Measurements from ENCODE around the gene AHSP. TPM values are rescaled to one million over a fixed set of nuclear protein-coding genes. Genes with fewer than 3 reads are reported as not detected.
A peak's percentile ranks its signal among the peaks of the same experiment; 100 is the strongest.
"Not testable (repeated sequence)": the region's sequence is repeated elsewhere in the genome, so short reads cannot be mapped to it uniquely, and the experiment has no call there.

Gene AHSP
- polyA plus RNA-seq, 3 donors from 2014 or later: 1.8 TPM; not detected in 2

DNA sequence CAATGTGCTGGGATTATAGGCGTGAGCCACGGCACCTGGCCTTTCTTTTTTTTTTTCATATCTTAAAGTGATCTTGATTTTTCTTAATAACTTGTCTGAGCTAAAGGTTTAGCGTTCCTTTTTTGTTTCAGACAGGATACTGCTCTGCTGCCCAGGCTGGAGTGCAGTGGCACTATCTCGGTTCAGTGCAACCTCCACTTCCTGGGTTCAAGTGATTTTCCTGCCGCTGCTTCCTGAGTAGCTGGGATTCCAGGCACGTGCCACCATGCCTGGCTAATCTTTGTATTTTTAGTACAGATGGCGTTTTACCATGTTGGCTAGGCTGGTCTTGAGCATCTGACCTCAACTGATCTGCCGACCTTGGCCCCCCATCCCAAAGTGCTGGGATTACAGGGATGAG is 23.5 kb upstream of the AHSP start:
- Mint-ChIP-seq H3K9me3 (no peaks in the 10 kb centered on the region), H3K4me3 (no peak overlapping the region), H3K27me3 (ENCODE audit: low read depth in 3 of 3) (peaks cover under 1 to 9% (median 2%) of the 10 kb centered on the region in 3 donors), H3K36me3 (peaks cover 0 to 5% (median 3%) of the 10 kb centered on the region in 3 donors), H3K27ac (peak overlapping the region in 1 of 6 donors; percentile 28), H3K4me1 (peaks cover 22 to 28% of the 10 kb centered on the region in 2 donors)
- DNase-seq: no peak

DNA sequence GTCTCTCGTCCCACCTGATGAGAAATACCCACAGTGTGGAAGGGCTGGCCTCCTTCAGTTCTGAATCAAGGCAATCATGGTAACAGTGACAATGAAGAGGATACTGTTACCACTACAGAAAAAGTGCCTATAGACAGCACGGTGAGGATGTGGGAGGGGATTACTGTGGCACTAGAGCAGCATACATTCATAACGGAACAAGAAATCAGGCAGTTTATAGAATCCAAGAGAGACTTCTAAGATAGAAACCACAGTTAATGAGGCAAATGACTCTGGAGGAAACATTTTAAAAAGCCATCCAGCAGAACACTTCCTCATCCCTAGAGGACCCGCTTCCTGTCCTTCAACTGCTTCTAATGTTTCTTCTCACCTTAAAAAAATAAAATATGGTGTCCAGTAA is 22.2 kb upstream of the AHSP start:
- H3K4me3 Mint-ChIP-seq: peak overlapping the region in 1 of 5 donors; percentile 43
- DNase-seq: no peak
- H3K36me3 Mint-ChIP-seq: peaks cover 0 to 5% (median 3%) of the 10 kb centered on the region in 3 donors
- peaks cover 3 to 9% (median 3%) of the 10 kb centered on the region in 3 donors for H3K27me3 Mint-ChIP-seq (ENCODE audit: low read depth in 3 of 3)
- H3K4me1 Mint-ChIP-seq: peaks cover 30 to 37% of the 10 kb centered on the region in 2 donors
- H3K27ac Mint-ChIP-seq: peak overlapping the region in 2 of 6 donors; percentile 57 to 61
- no peaks in the 10 kb centered on the region for H3K9me3 Mint-ChIP-seq

DNA sequence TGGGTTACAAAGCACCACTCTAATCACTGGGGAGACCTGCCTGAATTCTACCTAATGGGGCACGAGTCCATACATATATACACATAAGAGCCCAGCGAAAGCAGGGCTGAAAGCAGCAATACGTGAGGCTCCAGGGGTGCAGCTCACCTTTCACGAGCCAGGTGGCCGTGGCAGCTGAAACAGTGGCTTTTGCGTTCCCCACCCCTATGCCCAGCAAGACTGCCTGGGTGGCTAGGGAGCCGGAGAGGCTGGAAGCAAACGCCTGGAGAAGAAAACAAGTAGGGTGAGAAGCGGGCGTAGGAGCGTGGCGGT is 20.1 kb upstream of the AHSP start:
- H3K27ac Mint-ChIP-seq: peak overlapping the region; percentile 86 to 97 (median 94)
- H3K9me3 Mint-ChIP-seq: no peaks in the 10 kb centered on the region
- H3K27me3 Mint-ChIP-seq (ENCODE audit: low read depth in 3 of 3): peaks cover 3 to 9% (median 3%) of the 10 kb centered on the region in 3 donors
- peak overlapping the region; percentile 91 to 96 (median 93) for H3K4me3 Mint-ChIP-seq
- DNase-seq: no peak
- peaks cover 0 to 5% (median 3%) of the 10 kb centered on the region in 3 donors for H3K36me3 Mint-ChIP-seq
- H3K4me1 Mint-ChIP-seq: peaks cover 31 to 37% of the 10 kb centered on the region in 2 donors

DNA sequence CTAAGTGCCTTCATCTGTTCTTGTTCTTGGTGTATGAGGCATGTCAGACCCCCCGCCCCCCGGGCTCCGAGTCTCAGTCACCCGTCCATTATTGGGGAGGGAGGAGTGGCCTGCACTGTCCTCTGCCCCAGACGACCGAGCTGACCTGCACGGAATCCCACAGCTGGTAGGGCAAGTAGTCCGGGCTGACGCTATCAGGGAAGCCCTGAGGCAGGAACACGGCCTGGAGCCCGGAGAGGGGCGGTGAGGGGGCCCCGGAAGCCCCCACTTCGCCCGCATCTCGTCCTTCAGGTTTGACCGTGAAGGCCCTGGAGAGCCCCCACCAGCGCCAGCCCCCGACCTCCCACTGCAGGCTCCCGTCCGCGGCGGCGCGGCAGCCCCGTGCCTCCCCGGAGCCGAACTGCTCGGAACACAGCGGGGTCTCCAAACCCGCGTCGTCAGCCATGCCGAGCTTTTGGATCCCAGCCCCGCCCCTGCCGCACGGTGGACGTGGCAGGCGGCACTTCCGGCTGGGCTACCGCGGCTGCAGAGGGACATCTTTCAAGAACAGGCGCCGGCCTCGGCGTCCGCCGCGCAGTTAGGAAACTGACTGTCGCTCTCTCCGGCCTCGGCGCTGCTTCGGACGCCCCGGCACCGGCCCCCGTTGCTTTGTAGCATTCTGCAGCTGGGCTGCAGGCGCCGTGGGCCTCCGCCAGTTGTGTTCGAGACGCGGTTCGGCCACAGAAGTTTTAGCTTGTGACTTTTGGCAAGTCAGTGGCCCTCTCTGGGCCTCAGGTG is 19.6 kb upstream of the AHSP start, which contains the start of gene RUSF1:
Gene RUSF1 (minus strand): TSS at position 463 of the 777 bp plus-strand sequence. CDS start 18 bp downstream, at position 445.
- Mint-ChIP-seq H3K27ac (peak within 1 kb of the TSS; percentile 88 to 97 (median 96)), H3K27me3 (ENCODE audit: low read depth in 3 of 3) (peaks cover 3 to 9% (median 3%) of the 10 kb centered on the region in 3 donors), H3K9me3 (no peaks in the 10 kb centered on the region), H3K36me3 (peaks cover 0 to 5% (median 3%) of the 10 kb centered on the region in 3 donors), H3K4me1 (peaks cover 31 to 37% of the 10 kb centered on the region in 2 donors), H3K4me3 (peak within 1 kb of the TSS; percentile 91 to 96 (median 93))
- DNase-seq: peak; percentile 82 to 84 (median 83)

DNA sequence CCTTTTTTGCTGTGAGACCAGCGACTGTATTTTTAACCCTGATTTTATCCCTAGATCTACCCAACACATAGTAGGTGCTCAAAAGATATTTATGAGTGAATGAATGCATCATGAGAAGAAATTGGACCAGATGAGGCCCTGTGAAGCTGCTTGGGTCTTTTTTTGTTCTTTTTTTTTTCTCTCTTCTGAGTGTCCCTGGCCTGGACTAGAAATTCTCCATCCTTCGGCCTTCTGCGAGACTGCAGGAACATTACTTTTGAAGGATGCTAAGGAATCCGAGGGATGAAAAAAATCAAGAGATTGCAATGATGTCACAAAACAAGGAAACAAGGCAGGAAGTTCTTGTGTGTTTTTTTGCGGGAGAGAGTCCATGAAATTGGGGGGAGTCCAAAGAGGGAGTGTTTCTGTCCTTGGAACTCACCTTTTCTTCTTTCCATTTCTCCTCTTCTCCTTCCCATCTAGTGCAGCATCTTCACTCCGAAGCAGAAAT is 18.9 kb upstream of the AHSP start:
- DNase-seq: no peak
- peaks cover 31 to 37% of the 10 kb centered on the region in 2 donors for H3K4me1 Mint-ChIP-seq
- H3K27ac Mint-ChIP-seq: peak overlapping the region; percentile 88 to 97 (median 96)
- H3K4me3 Mint-ChIP-seq: peak overlapping the region; percentile 91 to 96 (median 93)
- peaks cover 3 to 9% (median 3%) of the 10 kb centered on the region in 3 donors for H3K27me3 Mint-ChIP-seq (ENCODE audit: low read depth in 3 of 3)
- peaks cover 0 to 5% (median 3%) of the 10 kb centered on the region in 3 donors for H3K36me3 Mint-ChIP-seq
- H3K9me3 Mint-ChIP-seq: no peaks in the 10 kb centered on the region

DNA sequence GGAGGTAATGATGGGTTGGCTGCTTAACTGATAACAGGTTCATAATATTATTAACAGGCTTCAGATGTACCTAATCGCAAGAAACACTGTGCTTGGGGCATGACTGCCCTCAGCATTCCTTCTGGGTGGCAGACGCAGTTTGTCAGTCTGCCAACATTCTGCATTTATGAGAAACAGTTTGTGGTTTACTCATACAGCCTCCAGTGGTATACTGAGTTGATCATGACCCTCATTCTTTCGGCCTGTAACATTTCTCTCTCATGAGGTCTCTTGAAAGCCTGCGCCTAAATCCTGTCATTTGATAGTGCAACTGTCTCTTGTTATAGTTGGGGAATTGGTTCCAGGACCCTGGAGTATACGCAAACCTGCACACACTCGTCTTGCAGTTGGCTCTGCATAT is 14.6 kb upstream of the AHSP start:
- H3K27me3 Mint-ChIP-seq (ENCODE audit: low read depth in 3 of 3): peaks cover 5 to 10% (median 9%) of the 10 kb centered on the region in 3 donors
- H3K4me3 Mint-ChIP-seq: no peak overlapping the region
- H3K36me3 Mint-ChIP-seq: peaks cover 0 to 5% (median 3%) of the 10 kb centered on the region in 3 donors
- peaks cover 17 to 18% of the 10 kb centered on the region in 2 donors for H3K4me1 Mint-ChIP-seq
- H3K9me3 Mint-ChIP-seq: peaks cover 0 to 8% (median 0%) of the 10 kb centered on the region in 6 donors
- no peak for DNase-seq
- no peak overlapping the region for H3K27ac Mint-ChIP-seq

DNA sequence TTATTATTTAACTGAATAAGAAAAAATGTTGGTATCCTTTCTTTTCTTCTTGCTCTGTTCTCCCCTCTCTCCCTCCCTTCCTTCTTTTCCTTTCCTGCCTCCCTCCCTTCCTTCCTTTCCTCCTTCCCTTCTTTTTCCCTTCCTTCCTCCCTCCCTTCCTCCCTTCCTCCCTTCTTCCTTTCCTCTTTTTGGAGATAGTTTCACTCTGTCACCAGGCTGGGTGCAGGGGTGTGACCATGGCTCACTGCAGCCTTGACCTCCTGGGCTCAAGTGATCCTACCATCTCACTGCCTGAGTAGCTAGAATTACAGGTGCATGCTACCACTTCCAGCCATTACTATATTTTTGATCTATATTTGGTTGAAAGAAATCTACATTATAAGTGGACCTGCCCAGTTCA is 13.8 kb upstream of the AHSP start:
- H3K9me3 Mint-ChIP-seq: peaks cover 0 to 8% (median 0%) of the 10 kb centered on the region in 6 donors
- no peak for DNase-seq
- peaks cover 3 to 9% (median 5%) of the 10 kb centered on the region in 3 donors for H3K27me3 Mint-ChIP-seq (ENCODE audit: low read depth in 3 of 3)
- H3K27ac Mint-ChIP-seq: no peak overlapping the region
- H3K4me1 Mint-ChIP-seq: peaks cover 11% of the 10 kb centered on the region in 2 donors
- H3K36me3 Mint-ChIP-seq: peaks cover 0 to 5% (median 3%) of the 10 kb centered on the region in 3 donors
- H3K4me3 Mint-ChIP-seq: no peak overlapping the region

DNA sequence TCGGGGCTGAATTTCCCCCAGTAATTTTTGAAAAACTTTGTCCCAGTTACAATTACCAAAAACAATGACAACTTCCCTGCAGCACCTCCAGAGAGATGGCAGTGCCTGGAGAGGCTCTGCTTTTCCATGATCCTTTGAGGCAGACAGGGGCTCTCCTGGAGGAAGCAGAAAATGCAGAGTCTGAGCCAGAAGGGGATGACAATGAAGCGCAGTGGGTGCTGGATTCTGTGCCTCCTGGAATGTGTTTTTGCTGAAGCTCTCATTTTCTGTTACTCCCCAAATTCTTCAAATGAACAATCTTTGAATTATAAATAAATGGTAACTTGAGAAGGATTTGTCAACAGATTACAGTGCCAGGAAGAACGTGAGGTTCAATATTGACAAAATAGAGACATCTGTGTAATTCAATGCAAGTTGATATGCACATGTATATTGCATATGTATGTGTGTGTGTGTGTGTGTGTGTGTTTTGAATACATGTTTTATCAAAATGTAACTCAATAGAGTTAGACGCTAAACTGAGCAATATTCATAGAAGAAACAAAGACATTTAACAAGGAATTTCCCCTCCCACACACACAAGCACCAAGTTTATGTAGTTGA is 9.8 kb upstream of the AHSP start:
- Mint-ChIP-seq H3K4me1 (no peaks in the 10 kb centered on the region), H3K4me3 (no peak overlapping the region), H3K27ac (no peak overlapping the region), H3K9me3 (peaks cover 0 to 8% (median 0%) of the 10 kb centered on the region in 6 donors), H3K36me3 (peaks cover 0 to 5% (median 3%) of the 10 kb centered on the region in 3 donors), H3K27me3 (ENCODE audit: low read depth in 3 of 3) (peaks cover 2 to 8% (median 4%) of the 10 kb centered on the region in 3 donors)
- DNase-seq: no peak

DNA sequence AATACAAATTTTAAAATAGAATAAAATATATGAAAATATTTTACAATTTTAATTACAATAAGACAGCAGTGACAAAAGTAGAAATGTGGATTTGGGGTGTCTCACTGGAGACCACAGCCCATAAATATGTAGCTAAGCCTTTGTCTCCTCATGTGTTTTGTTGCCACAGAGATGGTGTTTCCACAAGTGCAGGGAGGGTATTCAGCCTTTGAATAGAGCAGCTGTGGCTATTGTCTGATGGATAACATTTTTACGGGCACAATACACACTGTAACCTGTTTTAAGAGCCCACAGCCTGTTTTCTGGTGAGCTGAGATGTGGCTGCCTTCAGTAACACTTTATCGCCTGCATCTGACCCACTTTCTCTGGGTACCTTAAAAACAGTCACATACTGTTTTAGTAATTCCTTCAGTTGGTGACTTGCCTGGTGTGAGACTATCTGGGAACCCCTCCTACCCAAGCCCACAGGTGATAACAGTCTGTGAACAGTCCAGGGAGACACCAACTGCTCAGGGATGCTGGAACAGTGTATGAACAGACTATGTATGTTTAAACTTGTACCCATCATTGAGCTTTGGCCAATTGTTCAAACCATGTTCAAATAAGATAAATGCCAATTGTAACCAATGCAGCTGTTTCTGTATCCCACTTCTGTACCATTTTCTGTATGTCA is 7.8 kb upstream of the AHSP start:
- no peaks in the 10 kb centered on the region for H3K4me1 Mint-ChIP-seq
- peaks cover 0 to 8% (median 0%) of the 10 kb centered on the region in 6 donors for H3K9me3 Mint-ChIP-seq
- H3K36me3 Mint-ChIP-seq: peaks cover 0 to 5% (median 3%) of the 10 kb centered on the region in 3 donors
- no peak for DNase-seq
- H3K27ac Mint-ChIP-seq: no peak overlapping the region
- peaks cover 2 to 8% (median 4%) of the 10 kb centered on the region in 3 donors for H3K27me3 Mint-ChIP-seq (ENCODE audit: low read depth in 3 of 3)
- H3K4me3 Mint-ChIP-seq: no peak overlapping the region

DNA sequence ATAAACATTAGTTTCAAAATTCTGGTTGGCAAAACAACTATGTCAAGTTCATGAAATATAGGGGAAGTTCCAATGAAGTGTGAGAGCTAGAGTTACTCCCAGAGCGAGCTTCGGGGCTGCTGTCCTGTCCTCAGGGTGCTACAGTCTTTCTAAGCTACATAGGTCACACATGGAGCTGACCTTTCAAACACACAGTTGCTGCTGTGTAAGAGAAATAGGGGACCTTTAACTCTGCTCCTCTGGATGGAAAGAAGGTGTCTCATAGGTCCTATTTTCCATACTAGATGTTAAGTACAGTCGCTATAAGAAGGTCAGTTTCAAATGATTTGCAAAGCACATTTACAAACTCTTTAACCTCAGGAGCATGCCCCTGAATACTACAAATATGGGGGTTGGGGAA is 6.3 kb upstream of the AHSP start:
- Mint-ChIP-seq H3K9me3 (peaks cover 0 to 8% (median 0%) of the 10 kb centered on the region in 6 donors), H3K27me3 (ENCODE audit: low read depth in 3 of 3) (peaks cover 2 to 7% (median 6%) of the 10 kb centered on the region in 3 donors), H3K4me3 (no peak overlapping the region), H3K27ac (no peak overlapping the region), H3K36me3 (peaks cover 0 to 3% (median 3%) of the 10 kb centered on the region in 3 donors), H3K4me1 (no peaks in the 10 kb centered on the region)
- no peak for DNase-seq

DNA sequence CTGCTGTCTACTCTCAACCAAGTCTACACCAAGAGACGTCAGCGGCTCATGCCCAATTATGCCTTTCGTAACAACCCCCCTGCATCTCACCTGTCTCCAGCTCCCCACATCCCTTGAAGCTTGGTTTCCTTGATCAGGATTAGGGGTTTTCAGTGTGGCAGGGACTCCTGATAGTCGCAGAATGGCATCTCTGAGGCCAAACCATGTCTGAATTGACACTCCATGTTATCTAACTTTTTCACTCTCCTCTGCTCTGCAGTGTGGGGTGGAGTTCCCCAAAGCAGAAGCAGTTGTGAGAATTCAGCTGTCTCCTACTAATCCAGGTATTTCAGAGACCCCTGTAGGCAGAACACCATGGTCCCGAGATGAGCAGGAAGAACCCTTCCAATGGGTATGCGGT is 5.6 kb upstream of the AHSP start:
- H3K9me3 Mint-ChIP-seq: peaks cover 0 to 8% (median 0%) of the 10 kb centered on the region in 6 donors
- H3K4me1 Mint-ChIP-seq: no peaks in the 10 kb centered on the region

DNA sequence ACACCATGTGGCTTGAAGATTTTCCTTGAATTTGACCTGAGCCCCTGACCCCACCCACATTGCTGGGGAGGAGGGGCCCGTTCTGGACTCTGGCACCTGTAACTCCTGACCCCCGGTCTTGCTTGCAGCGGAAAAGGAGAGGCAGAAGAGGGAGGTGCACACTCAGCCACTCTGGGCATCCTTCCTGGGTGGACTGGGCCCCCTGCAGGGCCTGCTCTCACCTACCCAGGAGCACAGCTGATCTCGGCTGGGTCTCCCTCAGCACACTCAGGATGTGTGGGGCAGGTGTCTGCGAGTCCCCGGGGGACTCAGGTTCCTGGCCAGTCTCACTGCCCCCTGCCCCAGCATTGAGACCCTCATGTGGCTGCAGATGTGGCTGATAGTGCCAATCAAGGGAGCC is 3.9 kb upstream of the AHSP start:
- not testable (repeated sequence) for H3K9me3 Mint-ChIP-seq, H3K4me1 Mint-ChIP-seq, DNase-seq, H3K4me3 Mint-ChIP-seq, H3K27ac Mint-ChIP-seq, H3K36me3 Mint-ChIP-seq
- H3K27me3 Mint-ChIP-seq (ENCODE audit: low read depth in 3 of 3): peaks cover 3 to 11% (median 10%) of the 10 kb centered on the region in 3 donors

More for the DNA sequence above, 5.6 kb upstream of the AHSP start:
- no peak for DNase-seq
- Mint-ChIP-seq H3K36me3 (peaks cover 0 to 3% (median 2%) of the 10 kb centered on the region in 3 donors), H3K27me3 (ENCODE audit: low read depth in 3 of 3) (peaks cover 0 to 7% (median 2%) of the 10 kb centered on the region in 3 donors), H3K27ac (no peak overlapping the region), H3K4me3 (no peak overlapping the region)

DNA sequence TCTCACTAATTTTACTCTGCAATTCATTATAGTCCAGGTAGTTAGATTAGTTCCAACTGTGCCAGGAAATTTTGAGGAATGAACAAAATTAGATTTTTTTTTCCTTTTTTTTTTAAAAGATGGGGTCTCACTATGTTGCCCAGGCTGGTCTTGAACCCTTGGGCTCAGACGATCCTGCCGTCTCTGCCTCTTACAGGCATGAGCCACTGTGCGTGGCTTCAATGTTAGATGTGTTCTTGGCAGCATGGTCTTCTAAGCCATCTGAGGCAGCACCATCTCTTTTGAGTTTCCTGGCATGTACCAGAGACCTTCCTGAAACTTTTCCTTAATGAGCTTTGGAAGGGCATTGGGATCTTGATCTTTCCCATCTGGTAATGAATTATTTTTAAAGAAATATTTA is 2.6 kb upstream of the AHSP start:
- peaks cover 4 to 14% (median 13%) of the 10 kb centered on the region in 3 donors for H3K27me3 Mint-ChIP-seq (ENCODE audit: low read depth in 3 of 3)
- H3K9me3 Mint-ChIP-seq: no peaks in the 10 kb centered on the region
- no peak overlapping the region for H3K27ac Mint-ChIP-seq

More for the DNA sequence above, 2.6 kb upstream of the AHSP start:
- Mint-ChIP-seq H3K4me3 (no peak overlapping the region), H3K36me3 (no peaks in the 10 kb centered on the region), H3K4me1 (peaks cover 0 to 1% of the 10 kb centered on the region in 2 donors)
- no peak for DNase-seq

Measured in immature natural killer cell (primary cell).